ENCODE results near the gene AMBRA1.

The AMBRA1 gene

DNA sequence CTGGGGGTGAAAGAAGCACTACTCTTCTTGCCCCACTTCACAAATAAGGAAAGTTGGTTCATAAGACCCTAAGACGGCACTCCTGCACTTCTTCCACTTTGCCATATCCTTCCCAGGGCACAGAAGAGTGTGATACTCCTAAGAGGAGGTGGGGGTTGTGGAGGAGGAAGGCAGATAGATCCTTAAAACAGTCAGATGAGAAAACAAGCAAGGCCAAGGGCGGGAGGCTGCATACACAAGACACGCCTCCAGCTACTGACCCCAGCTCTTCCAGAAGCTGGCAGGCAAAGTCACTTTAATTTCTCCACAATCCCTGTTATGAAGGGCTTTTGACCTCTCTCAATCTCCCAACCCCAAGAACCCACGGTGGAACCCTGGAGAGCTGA is 200.6 kb downstream of the AMBRA1 start:
- TF ChIP-seq, protein P1, sequence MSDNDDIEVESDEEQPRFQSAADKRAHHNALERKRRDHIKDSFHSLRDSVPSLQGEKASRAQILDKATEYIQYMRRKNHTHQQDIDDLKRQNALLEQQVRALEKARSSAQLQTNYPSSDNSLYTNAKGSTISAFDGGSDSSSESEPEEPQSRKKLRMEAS (IDR thresholded peaks at IDR 0.05) = no peak
- TF ChIP-seq EGR1 (IDR thresholded peaks at IDR 0.05) (no peak), YY1 (IDR thresholded peaks at IDR 0.05; ENCODE audit: low read depth) (no peak), FOXM1 (IDR thresholded peaks at IDR 0.05; ENCODE audit: borderline replicate concordance, low read depth) (no peak), TEAD4 (IDR thresholded peaks at IDR 0.05) (no peak), EP300 (IDR thresholded peaks at IDR 0.05; ENCODE audit: borderline replicate concordance) (no peak), ZBTB7A (IDR thresholded peaks at IDR 0.05; ENCODE audit: low read depth) (no peak), RAD21 (IDR thresholded peaks at IDR 0.05; ENCODE audit: low read depth) (no peak)
- TF ChIP-seq, protein P2, sequence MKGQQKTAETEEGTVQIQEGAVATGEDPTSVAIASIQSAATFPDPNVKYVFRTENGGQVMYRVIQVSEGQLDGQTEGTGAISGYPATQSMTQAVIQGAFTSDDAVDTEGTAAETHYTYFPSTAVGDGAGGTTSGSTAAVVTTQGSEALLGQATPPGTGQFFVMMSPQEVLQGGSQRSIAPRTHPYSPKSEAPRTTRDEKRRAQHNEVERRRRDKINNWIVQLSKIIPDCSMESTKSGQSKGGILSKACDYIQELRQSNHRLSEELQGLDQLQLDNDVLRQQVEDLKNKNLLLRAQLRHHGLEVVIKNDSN (IDR thresholded peaks at IDR 0.05) = no peak
- TF ChIP-seq, protein P3, sequence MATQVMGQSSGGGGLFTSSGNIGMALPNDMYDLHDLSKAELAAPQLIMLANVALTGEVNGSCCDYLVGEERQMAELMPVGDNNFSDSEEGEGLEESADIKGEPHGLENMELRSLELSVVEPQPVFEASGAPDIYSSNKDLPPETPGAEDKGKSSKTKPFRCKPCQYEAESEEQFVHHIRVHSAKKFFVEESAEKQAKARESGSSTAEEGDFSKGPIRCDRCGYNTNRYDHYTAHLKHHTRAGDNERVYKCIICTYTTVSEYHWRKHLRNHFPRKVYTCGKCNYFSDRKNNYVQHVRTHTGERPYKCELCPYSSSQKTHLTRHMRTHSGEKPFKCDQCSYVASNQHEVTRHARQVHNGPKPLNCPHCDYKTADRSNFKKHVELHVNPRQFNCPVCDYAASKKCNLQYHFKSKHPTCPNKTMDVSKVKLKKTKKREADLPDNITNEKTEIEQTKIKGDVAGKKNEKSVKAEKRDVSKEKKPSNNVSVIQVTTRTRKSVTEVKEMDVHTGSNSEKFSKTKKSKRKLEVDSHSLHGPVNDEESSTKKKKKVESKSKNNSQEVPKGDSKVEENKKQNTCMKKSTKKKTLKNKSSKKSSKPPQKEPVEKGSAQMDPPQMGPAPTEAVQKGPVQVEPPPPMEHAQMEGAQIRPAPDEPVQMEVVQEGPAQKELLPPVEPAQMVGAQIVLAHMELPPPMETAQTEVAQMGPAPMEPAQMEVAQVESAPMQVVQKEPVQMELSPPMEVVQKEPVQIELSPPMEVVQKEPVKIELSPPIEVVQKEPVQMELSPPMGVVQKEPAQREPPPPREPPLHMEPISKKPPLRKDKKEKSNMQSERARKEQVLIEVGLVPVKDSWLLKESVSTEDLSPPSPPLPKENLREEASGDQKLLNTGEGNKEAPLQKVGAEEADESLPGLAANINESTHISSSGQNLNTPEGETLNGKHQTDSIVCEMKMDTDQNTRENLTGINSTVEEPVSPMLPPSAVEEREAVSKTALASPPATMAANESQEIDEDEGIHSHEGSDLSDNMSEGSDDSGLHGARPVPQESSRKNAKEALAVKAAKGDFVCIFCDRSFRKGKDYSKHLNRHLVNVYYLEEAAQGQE (IDR thresholded peaks at IDR 0.05; ENCODE audit: low read depth) = no peak

DNA sequence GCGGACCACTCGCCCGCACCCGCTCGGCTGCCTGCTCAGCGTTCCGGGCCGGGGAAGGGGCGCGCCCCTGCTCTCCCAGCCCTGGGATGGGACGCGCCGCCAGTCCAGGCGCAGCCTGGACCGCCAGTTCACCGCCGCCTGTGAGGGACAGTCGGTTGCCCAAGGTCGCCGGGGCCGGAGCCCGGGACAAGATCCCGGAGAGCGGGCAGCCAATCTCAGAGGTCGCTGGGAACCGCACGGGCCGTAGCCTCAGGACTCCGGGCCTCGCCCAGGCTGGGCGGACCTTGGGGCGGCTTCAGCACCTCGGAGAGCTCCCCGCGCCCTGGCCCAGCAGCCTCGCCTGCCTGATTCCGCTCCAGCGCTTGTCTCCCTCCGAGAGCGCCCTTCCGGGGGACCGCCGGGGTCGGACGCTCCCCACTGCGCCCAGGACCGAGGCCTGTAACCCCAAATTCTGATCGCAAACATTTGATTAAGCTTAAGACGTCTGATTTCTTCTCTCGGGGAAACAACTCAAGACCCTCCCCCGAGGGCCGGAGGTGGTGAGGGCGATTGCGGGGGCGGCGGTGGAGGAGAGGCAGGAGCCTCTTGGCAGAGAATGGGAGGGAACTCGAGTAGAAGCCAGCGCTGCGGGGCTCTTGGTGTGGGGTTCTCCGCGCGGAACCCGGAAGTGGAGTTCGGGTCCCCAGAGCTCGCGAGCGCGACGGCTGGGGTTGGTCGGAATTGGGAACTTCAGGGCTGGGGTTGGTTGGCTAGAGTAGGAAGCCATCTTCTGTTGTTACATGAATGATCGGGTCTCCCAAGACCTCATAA is 201.2 kb downstream of the AMBRA1 start:
- no peak for TF ChIP-seq CREB1 (IDR thresholded peaks at IDR 0.05; ENCODE audit: low read depth)
- no peak for TF ChIP-seq CEBPB (IDR thresholded peaks at IDR 0.05)
- peak; percentile 18; the same call in 1 of the 2 replicates for TF ChIP-seq EP300 (IDR thresholded peaks at IDR 0.05; ENCODE audit: borderline replicate concordance)
- TF ChIP-seq, protein P2 (IDR thresholded peaks at IDR 0.05) = peak; percentile 6; the same call in 1 of the 2 replicates
- no peak for TF ChIP-seq NFIC (IDR thresholded peaks at IDR 0.05)
- TF ChIP-seq TCF12 (IDR thresholded peaks at IDR 0.05; ENCODE audit: low read depth) = 0 out of 2 replicates have a peak, but pooled peaks have one; percentile 23
- TF ChIP-seq ZBTB7A (IDR thresholded peaks at IDR 0.05; ENCODE audit: low read depth) = peak; percentile 34; the same call in 1 of the 2 replicates
- no peak for TF ChIP-seq FOXM1 (IDR thresholded peaks at IDR 0.05; ENCODE audit: borderline replicate concordance, low read depth)
- TF ChIP-seq, protein P1 (IDR thresholded peaks at IDR 0.05) = peak; percentile 66
- TF ChIP-seq EGR1 (IDR thresholded peaks at IDR 0.05) = peak; percentile 94
- TF ChIP-seq TEAD4 (IDR thresholded peaks at IDR 0.05) = peak; percentile 36
- TF ChIP-seq TAF1 (IDR thresholded peaks at IDR 0.05; ENCODE audit: low read depth) = no peak
- TF ChIP-seq, protein P3 (IDR thresholded peaks at IDR 0.05; ENCODE audit: low read depth) = peak; percentile 99
- no peak for TF ChIP-seq RAD21 (IDR thresholded peaks at IDR 0.05; ENCODE audit: low read depth)
- peak; percentile 39; the same call in 1 of the 2 replicates for TF ChIP-seq YY1 (IDR thresholded peaks at IDR 0.05; ENCODE audit: low read depth)

DNA sequence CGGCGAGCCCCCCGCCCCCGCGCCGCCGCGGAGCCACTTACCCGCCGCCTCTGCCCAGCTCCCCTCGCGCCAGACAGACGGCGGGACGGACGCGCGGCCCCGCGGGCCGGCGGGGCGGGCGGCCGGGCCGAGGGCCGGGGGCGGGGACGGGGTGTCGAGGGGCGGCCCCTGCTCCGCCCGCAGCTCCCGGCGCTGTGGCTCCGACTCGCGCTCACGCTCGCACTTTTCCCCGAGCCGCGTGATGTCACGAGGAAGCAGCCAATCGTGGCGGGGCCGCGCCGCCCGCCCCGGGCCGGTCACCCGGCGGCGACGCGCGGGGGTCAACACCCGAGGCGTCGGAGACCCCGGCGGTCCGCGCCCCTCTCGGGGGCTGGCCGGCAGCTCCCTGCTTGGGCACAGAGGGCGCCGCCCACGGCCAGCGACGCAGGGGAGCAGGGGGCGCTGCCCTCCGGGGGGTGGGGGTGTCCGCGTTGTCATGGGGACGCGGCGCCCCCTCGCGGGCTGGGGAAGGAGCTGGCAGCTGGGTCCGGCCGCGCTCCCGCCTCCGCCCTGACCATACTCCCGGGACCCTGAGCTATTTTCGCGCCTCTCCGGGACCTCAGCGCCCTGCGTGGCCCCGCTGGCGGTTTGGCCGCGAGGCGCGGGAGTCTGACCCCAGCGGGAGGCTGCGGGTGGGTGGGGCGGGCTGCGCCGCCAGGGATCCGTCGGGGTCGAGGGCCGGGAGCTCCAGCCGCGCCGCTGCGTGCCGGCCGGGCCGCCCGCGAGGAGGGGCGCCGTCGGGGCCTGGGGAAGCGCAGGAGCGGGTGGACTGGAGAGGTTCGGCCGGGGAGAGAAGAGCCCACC is 202.0 kb downstream of the AMBRA1 start, which contains the start of gene CHRM4:
Gene CHRM4 (minus strand): TSS at position 199 of the 843 bp plus-strand sequence. CDS start 5,219 bp downstream, outside the sequence.
- TF ChIP-seq RAD21 (IDR thresholded peaks at IDR 0.05; ENCODE audit: low read depth) (peak; percentile 22; the same call in 1 of the 2 replicates), FOXM1 (IDR thresholded peaks at IDR 0.05; ENCODE audit: borderline replicate concordance, low read depth) (no peak), ZBTB7A (IDR thresholded peaks at IDR 0.05; ENCODE audit: low read depth) (0 out of 2 replicates have a peak, but pooled peaks have one; percentile 74), CEBPB (IDR thresholded peaks at IDR 0.05) (no peak), EP300 (IDR thresholded peaks at IDR 0.05; ENCODE audit: borderline replicate concordance) (no peak), EGR1 (IDR thresholded peaks at IDR 0.05) (0 out of 2 replicates have a peak, but pooled peaks have one; percentile 37)
- TF ChIP-seq, protein P1 (IDR thresholded peaks at IDR 0.05) = peak; percentile 9; the same call in 1 of the 2 replicates

DNA sequence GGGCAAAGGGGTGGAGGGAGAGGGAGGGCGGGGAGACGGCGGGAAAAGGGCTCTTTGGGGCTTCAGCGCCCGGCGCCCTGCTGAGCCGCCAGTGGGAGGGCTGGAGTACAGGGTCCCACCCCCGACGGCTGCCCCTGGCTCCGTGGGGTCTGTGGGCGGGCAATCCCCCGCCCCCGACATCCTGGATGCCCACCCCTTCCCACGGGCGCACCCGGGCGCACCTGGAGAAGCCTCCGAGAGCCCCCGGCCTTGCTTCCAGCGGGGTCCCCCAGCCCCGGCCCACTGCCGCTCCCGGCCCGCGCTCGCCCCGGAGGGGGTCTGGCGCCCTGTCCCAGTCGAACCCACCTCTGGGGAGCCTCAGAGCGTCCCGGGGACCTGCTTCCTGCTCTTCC is 202.6 kb downstream of the AMBRA1 start:
- TF ChIP-seq EGR1 (IDR thresholded peaks at IDR 0.05) (no peak), YY1 (IDR thresholded peaks at IDR 0.05; ENCODE audit: low read depth) (no peak), TEAD4 (IDR thresholded peaks at IDR 0.05) (no peak), CEBPB (IDR thresholded peaks at IDR 0.05) (no peak)

Data from Ishikawa (cell line).